ENCODE data around the gene CCDC134. TPM values are rescaled to one million over a fixed set of nuclear protein-coding genes. Genes with fewer than 3 reads are reported as not detected.
A peak's percentile ranks its signal among the peaks of the same experiment; 100 is the strongest.

Gene CCDC134
- total RNA-seq, 1 experiment from 2014 or later = 21.2 TPM

DNA sequence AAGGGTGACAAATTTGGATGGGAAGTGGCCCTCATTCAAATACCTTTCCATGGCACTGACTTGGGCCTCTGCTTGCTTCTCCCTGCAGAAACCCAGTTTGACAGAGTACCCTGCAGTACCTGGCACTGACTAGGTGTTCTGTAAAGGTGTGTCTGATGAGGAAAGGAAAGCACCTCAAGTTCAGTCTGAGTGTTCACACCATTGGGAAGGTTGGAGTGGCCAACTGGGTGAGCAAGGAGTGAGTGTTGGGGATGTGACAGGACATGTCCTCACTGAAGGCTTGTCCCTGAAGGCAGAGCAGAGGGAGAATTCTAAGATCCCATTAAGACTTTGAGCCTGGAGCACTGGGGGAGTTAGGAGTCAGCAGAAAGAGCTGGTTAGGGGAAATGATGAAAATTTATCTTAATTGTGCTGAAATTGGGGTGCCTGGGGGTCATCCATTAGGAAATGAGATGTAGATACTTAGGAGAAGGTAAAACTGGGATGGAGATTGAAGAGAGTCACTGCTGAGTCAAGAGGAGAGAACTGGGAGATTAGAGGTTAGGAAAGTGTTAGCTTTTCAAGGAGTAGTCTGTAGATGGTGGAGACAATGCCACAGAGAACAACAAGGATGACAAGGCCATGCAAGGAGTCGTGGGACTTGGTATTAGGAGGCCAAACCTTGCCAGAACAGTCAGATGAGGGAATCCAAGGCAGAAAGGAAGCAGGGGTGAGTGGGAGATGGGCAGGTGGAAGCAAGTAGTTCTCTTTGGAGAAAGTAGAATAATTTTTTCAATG is 38.6 kb downstream of the CCDC134 start:
- H3K4me1 ChIP-seq = no peaks in the 10 kb centered on the region; the same call in 1 of the 2 replicates
- no peaks in the 10 kb centered on the region for H3K9me3 ChIP-seq (replicated peaks)
- no peak overlapping the region for H3K4me3 ChIP-seq
- no peak for DNase-seq
- H3K27me3 ChIP-seq = no peaks in the 10 kb centered on the region
- peaks cover 47% of the 10 kb centered on the region for H3K36me3 ChIP-seq
- no peak overlapping the region for H3K27ac ChIP-seq

DNA sequence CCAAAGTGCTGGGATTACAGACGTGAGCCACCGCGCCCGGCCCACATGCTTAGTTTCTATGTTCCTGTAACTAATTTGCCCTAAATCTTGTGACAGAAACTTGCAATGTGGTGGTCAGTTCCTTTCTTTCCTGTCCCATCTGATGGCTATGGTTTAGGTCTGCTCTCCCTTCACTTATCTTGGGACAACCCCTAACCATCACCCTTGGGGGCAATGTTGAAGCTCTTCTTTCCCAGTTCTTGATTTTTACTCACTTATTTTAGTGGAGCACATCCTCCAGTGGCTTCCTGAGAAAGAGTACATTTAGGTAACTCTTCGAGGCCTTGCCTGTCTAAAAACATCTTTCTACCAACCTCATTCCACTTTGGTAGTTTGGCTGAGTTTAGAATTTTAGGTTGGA is 39.7 kb downstream of the CCDC134 start:
- no peaks in the 10 kb centered on the region for H3K27me3 ChIP-seq
- no peak overlapping the region for H3K4me3 ChIP-seq
- peaks cover 2% of the 10 kb centered on the region for H3K4me1 ChIP-seq
- no peaks in the 10 kb centered on the region for H3K9me3 ChIP-seq (replicated peaks)
- peaks cover 47% of the 10 kb centered on the region for H3K36me3 ChIP-seq
- no peak for DNase-seq
- H3K27ac ChIP-seq = no peak overlapping the region

DNA sequence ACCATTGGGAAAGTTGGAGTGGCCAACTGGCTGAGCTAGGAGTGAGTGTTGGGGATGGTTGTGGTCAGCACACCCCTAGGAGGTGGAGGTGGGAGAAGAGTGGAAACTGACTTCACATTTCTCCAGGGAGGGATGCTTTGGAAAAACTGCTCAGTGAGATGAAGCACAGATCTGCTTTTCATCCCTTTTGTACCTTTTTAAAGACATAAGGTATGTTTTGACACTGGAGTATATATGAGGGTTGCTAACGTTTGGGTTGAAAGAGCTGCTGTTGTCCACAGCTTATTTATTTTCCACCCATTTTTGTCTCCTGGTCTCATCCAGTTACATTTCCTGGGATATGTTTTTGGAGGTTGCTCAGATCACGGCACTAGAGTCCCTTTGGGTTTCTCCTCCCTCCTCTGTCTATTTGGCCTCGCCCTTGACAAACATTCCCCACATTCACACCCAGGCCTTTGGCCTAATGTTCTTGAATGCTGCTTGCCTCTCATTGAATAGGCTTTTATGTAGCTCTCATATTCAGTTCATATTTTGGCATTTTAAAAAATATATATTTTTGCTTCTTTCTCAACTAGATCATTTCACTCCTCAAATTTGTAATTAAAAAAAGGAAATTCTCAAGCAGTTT is 40.7 kb downstream of the CCDC134 start:
- H3K36me3 ChIP-seq = peaks cover 44% of the 10 kb centered on the region
- H3K4me3 ChIP-seq = no peak overlapping the region
- peaks cover 12% of the 10 kb centered on the region for H3K4me1 ChIP-seq
- no peaks in the 10 kb centered on the region for H3K27me3 ChIP-seq
- H3K27ac ChIP-seq = no peak overlapping the region
- no peaks in the 10 kb centered on the region for H3K9me3 ChIP-seq (replicated peaks)
- no peak for DNase-seq

DNA sequence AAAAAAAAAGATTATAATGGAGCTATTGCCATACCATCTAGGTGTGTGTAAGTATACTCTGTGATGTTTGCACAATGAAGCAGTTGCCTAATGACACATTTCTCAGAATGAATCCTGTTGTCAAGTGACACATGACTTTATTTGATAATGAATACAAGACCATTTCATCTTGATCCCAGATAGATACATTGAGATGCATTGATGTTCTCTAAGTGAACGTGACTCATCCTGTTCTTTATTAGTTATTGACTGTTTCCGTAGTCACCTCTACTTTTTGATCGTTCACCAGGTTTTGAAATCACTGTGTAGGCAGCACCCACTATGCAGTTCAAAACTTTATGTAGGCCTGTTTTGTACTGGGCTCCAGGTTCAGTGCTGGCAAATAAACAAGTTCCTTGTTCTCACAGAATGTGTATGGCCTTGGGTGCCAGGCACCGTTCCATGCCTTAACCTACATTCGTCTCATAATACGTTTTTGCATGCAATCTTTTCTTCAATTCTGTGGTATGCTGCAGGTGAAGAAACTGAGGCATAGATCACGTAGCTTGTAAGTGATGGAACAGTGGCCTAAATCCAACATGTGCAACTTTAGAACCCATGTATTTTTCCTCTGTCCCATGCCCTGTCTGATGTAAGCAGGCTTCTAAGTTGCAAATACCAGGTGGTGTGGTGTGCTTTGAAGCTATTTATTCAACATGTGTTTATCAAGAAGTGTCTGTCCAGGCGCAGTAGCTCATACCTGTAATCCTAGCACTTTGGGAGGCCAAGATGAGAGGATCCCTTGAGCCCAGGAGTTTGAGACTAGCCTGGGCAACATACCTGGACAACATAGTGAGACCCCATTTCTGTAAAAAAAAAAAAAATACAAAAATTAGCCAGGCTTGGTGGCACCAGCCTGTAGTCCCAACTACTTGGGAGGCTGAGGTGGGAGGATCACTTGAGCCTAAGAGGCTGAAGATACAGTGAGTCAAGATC is 42.8 kb downstream of the CCDC134 start:
- Histone ChIP-seq H3K9me3 (replicated peaks) (no peaks in the 10 kb centered on the region), H3K4me1 (peaks cover 24% of the 10 kb centered on the region), H3K4me3 (no peak overlapping the region), H3K27me3 (no peaks in the 10 kb centered on the region), H3K36me3 (peaks cover 31% of the 10 kb centered on the region), H3K27ac (no peak overlapping the region)
- DNase-seq = no peak

DNA sequence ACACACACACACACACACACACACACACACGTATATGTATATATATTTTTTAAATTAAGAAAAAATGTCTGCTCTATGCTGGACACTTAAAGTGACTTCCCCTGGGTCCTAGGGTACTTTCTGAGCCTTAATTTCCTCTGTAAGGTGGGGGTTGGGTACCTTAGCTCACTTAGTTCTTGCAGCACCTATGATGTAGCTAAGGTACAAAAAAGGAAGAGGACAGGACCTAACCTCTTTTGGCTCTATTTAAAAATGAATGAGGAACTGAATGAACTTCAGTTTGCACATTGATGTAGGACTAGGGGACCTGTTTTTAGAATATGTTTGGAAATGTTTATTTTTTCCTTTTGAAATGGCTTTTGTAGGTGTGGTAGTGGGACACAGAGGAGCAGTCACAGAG is 43.6 kb downstream of the CCDC134 start:
- H3K9me3 ChIP-seq (replicated peaks) = no peaks in the 10 kb centered on the region
- no peak for DNase-seq
- peaks cover 37% of the 10 kb centered on the region for H3K36me3 ChIP-seq
- H3K4me1 ChIP-seq = peaks cover 24% of the 10 kb centered on the region
- no peak overlapping the region for H3K4me3 ChIP-seq
- no peaks in the 10 kb centered on the region for H3K27me3 ChIP-seq
- no peak overlapping the region for H3K27ac ChIP-seq

DNA sequence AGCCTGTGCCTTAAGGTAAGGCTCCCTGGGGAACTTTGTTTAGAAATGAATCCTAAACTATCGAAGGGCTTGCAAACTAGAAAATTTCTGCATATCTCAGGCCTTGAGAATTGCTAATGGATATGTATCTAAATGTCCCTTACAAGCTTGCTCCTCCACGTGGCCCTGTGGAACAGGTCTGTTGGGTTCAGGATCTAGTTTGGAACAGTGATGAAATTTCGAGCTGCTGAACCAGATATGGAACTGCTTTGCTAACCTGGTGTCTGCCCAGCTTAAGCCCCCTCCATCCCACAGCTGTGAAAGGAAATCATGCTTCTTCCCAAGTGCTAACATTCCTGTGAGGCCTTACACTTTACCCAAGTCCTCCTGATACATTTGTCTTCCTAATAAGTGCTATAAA is 44.0 kb downstream of the CCDC134 start:
- no peaks in the 10 kb centered on the region for H3K9me3 ChIP-seq (replicated peaks)
- peak in 1 of 2 experiments; percentile 20 for DNase-seq
- H3K27ac ChIP-seq = no peak overlapping the region
- H3K4me3 ChIP-seq = no peak overlapping the region
- no peaks in the 10 kb centered on the region for H3K27me3 ChIP-seq
- peaks cover 36% of the 10 kb centered on the region for H3K36me3 ChIP-seq
- H3K4me1 ChIP-seq = peaks cover 24% of the 10 kb centered on the region

DNA sequence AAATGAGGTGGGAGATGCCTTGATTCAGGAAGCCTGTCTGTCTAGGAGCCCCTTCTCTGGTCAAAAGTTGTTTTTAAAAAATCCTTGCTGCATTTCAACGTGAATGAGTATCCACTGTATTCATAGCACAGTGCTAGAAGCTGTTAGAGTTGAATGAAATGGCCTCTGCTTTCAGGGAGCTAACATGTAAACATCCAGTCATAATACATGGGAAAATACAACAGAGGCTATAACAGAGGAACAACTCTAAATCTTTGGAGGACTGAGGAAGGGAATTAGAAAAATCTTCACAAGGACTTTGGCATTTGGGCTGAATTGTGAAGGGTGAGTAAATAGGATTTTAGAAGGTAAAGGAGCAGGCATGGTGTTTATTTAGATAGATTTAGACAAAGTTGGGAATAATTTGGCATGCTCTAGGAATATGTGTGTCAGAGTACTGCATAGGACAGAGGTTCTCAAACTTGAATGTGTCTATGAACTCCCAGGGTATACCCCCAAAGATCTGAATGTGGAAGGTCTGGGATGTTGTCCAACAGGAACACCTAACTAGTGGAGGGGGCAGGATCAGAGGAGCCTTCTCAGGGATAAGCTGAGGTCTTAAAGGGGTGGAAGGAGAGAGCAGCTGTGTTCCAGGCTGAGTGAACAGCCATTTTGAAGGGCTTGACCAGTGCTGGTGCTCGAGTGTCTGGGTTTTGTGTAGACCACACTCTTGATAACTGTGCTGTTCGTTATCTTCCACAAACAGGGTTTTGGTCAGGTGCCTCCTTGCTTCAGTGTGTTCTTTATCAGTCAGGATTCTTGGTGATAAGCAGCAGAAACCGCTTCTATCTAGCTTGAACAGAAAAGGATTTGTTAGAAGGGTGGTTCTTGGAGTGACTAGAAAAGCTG is 45.1 kb downstream of the CCDC134 start:
- H3K27me3 ChIP-seq = no peaks in the 10 kb centered on the region
- no peak overlapping the region for H3K4me3 ChIP-seq
- peak overlapping the region; percentile 34 for H3K27ac ChIP-seq
- H3K4me1 ChIP-seq = peaks cover 24% of the 10 kb centered on the region
- DNase-seq = peak in 1 of 2 experiments; percentile 34
- H3K36me3 ChIP-seq = peaks cover 34% of the 10 kb centered on the region
- H3K9me3 ChIP-seq (replicated peaks) = no peaks in the 10 kb centered on the region

DNA sequence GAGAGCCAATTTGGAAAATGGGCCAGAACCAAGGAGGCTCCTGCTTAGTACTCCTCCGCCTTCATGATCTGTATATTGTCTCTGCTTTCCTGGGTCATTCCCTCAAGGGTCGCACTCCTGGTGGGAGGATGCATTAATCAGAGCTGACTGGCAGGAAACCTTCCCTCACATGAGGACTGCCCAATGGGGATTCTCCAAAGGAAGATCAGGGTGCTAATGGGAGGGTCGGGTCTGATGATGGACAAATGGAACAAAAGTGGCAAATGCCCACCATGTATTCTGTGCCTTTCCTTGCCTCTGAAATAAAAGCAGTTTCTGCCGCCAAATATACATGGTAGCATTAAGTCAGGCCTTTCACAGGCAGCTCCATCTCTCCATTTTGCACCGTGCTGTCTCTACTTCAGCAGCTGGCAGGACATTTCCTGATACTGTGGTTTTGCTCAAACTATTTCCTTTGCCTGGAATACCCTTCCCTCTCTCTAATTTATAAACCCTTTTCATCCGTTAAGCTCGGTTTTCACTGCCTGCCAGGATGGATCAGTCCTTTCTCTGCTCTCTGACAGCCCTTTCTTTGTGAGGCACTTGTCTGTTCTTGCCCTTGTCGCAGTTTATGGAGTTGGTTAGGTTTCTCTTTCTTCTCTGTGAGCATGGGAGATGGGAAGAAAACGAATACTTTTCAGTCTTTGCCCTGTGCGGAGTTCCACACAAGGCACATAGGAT is 45.9 kb downstream of the CCDC134 start:
- no peak overlapping the region for H3K4me3 ChIP-seq

DNA sequence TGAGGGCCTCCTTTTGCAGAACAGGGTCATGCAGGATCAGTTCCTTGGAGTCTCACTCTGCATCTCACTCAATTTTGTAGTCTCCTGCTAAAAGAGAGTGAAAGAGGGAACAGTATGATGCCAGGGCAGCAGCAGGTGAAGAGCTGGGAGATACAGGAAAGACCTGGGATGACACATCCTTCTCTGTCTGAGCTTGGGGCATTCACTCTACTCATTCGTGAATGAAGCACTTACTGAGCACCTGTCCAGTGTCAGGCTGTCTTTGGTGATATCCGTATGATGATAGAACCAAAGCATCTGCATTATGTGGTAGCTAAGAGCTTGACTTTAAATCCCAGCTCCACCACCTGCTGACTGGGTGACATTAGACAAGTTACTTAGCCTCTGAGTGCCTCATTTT is 46.8 kb downstream of the CCDC134 start:
- Histone ChIP-seq H3K9me3 (replicated peaks) (no peaks in the 10 kb centered on the region), H3K4me3 (no peak overlapping the region), H3K27ac (no peak overlapping the region; the same call in 1 of the 2 replicates), H3K36me3 (peaks cover 20% of the 10 kb centered on the region), H3K4me1 (peaks cover 24% of the 10 kb centered on the region), H3K27me3 (no peaks in the 10 kb centered on the region)
- DNase-seq = peak in 1 of 2 experiments; percentile 20

More for the DNA sequence above, 45.9 kb downstream of the CCDC134 start:
- peak in 1 of 2 experiments; percentile 60 for DNase-seq
- peaks cover 27% of the 10 kb centered on the region for H3K36me3 ChIP-seq
- peak overlapping the region; percentile 34 for H3K27ac ChIP-seq
- peaks cover 24% of the 10 kb centered on the region for H3K4me1 ChIP-seq
- H3K27me3 ChIP-seq = no peaks in the 10 kb centered on the region
- H3K9me3 ChIP-seq (replicated peaks) = no peaks in the 10 kb centered on the region

DNA sequence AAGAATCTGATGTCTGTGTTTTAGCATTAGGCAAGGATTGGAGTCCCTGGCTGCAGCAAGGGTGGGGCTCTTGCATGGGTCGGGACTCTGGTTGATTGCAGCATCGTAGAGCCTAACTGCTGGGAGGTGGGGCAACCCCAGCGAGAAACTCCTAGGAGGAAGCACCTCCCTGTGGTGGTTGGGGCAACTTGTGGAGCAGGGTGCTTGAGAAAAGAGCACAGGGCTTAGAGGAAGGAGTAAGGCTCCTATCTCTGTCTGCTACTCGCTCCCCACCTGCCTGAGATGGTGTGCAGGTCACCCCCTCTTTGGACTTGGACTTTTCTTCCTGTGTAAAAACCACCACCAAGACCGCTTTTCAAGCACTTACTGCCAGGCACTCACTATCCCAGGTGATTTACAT is 48.0 kb downstream of the CCDC134 start:
- DNase-seq = no peak
- Histone ChIP-seq H3K4me3 (no peak overlapping the region), H3K27me3 (no peaks in the 10 kb centered on the region), H3K4me1 (peaks cover 24% of the 10 kb centered on the region), H3K27ac (no peak overlapping the region), H3K36me3 (peaks cover 10% of the 10 kb centered on the region), H3K9me3 (replicated peaks) (no peaks in the 10 kb centered on the region)

DNA sequence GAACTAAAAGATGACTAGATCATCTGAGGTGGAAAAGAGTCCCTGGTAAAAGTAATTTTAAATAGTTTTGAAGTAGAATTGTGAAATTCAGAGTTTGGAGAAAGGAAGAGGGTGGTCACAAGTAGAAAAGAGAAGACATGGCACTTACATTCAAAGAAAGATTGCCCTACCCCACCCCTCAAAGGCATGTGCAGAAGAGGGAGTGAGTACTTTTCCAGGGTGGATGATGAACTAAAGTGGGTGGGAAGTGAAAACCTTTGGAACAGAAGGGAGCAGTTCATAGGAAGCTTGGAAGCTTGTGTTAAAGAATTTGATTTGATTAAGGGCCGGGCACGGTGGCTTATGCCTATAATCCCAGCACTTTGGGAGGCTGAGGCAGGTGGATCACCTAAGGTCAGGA is 56.0 kb downstream of the CCDC134 start:
- Histone ChIP-seq H3K4me3 (no peak overlapping the region), H3K4me1 (peaks cover 3% of the 10 kb centered on the region; the same call in 1 of the 2 replicates), H3K9me3 (replicated peaks) (no peaks in the 10 kb centered on the region), H3K27me3 (no peaks in the 10 kb centered on the region), H3K27ac (no peak overlapping the region), H3K36me3 (no peaks in the 10 kb centered on the region)
- no peak for DNase-seq

DNA sequence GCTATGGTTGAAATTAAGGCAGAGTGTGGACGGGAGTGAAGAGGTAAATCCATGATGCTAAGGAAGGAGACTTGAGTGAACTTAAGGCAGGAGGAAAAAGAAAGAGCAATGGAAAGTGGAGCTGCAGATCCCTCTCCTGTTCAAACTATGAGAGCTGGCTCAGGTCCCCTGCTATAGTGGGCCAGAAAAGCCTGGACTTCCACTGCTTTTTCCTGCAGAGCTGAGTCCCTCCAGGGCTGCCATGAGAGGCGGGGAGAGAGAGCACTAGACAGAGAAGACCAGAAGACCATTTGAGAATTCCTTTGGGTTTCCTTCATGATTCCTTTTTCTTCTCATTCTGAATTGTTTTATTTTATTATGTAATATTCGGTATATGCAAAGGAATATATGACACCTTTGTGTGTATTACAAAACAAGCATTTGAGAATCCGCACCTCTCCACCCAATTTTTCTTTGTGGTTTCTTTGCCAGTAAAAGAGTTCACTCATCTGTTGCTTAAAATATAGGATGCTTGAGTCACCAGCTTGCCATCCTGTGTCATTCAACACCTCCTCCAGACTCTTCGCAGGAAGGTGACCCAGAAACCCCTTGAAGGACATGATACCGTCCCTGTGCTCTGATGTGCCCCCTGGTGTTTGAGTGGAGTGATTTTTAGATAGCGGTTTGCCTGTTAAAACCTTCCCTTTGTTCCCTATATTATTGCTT is 56.8 kb downstream of the CCDC134 start:
- Histone ChIP-seq H3K27me3 (no peaks in the 10 kb centered on the region), H3K4me3 (no peak overlapping the region), H3K27ac (no peak overlapping the region), H3K9me3 (replicated peaks) (no peaks in the 10 kb centered on the region), H3K4me1 (peaks cover 3% of the 10 kb centered on the region; the same call in 1 of the 2 replicates), H3K36me3 (no peaks in the 10 kb centered on the region)
- peak; percentile 61 to 73 for DNase-seq

DNA sequence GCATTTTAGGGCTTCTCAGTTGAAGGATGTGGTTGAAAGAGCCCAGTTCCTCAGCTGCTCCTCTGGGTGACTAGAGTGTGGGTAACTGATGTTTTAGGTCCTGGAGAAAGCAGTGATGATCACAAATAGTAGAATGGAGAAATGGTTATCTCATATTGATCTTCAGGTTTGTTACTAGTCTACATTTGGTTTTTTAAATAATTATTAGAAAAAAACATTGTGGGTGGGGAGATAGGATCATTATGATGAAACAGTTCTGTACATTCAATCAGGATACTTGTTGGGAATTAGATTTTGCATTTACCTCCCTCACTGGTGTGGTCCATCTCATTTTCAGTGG is 57.4 kb downstream of the CCDC134 start:
- DNase-seq = no peak

More for the DNA sequence above, 57.4 kb downstream of the CCDC134 start:
- Histone ChIP-seq H3K4me1 (peaks cover 3% of the 10 kb centered on the region; the same call in 1 of the 2 replicates), H3K9me3 (replicated peaks) (no peaks in the 10 kb centered on the region), H3K4me3 (no peak overlapping the region), H3K27ac (no peak overlapping the region), H3K27me3 (no peaks in the 10 kb centered on the region), H3K36me3 (no peaks in the 10 kb centered on the region; the same call in 1 of the 2 replicates)
